WTC11 (cell line): Measurements from ENCODE around the gene BSX. TPM values are rescaled to one million over a fixed set of nuclear protein-coding genes. Genes with fewer than 3 reads are reported as not detected.
A peak's percentile ranks its signal among the peaks of the same experiment; 100 is the strongest.

Experiments
- ATAC-seq: fragments of 200-7000 bp; cut with Tn5 transposase; 2 replicates; pipeline ENCODE4 v1.10.0; 2021; ENCODE audit warnings: mild to moderate bottlenecking, moderate library complexity
- CTCF ChIA-PET: fragments of 300-600 bp; sonication (Branson Sonifier 250); formaldehyde crosslinking; loops from one replicate; lab custom pipeline; 2021; ENCODE audit warnings: antibody characterized with exemption; lab: Charles Lee
- POLR2A ChIA-PET: fragments of 350-600 bp; sonication (Branson Sonifier 250); formaldehyde crosslinking; loops from one replicate; lab custom pipeline; 2021; ENCODE audit warnings: antibody characterized with exemption; lab: Charles Lee
- DNase-seq: peaks from one replicate; pipeline ENCODE4 v3.0.0; 2021; ENCODE audit warnings: low spot score
- H3K27ac Mint-ChIP-seq: 2 replicates; pipeline ENCODE4 v1.8.0; 2021; ENCODE audit warnings: mixed read lengths
- H3K27me3 Mint-ChIP-seq: 2 replicates; pipeline ENCODE4 v1.8.0; 2021; ENCODE audit warnings: low read depth, mild to moderate bottlenecking, moderate library complexity, mixed read lengths
- H3K36me3 Mint-ChIP-seq: 2 replicates; pipeline ENCODE4 v1.8.0; 2021; ENCODE audit warnings: mixed read lengths
- H3K4me1 Mint-ChIP-seq: 2 replicates; pipeline ENCODE4 v1.8.0; 2022; ENCODE audit warnings: mixed read lengths
- H3K4me3 Mint-ChIP-seq: 2 replicates; pipeline ENCODE4 v1.8.0; 2021; ENCODE audit warnings: mild to moderate bottlenecking, moderate library complexity, mixed read lengths
- H3K9me3 Mint-ChIP-seq: 2 replicates; pipeline ENCODE4 v1.8.0; 2021; ENCODE audit warnings: mixed read lengths
- ELF4 ChIP-seq: sonication (generic); formaldehyde crosslinking; IDR thresholded peaks from 2 replicates; pipeline ENCODE4 v1.8.1; 2022; ENCODE audit warnings: low read depth, mild to moderate bottlenecking, moderate library complexity, missing genetic modification reagents
- GTF2I ChIP-seq: fragments of 250-450 bp; sonication (Bioruptor Pico); conservative IDR thresholded peaks from 2 replicates; pipeline ENCODE4 v1.4.0; 2021; ENCODE audit warnings: mild to moderate bottlenecking
- JUN ChIP-seq: sonication (generic); formaldehyde crosslinking; IDR thresholded peaks from 2 replicates; pipeline ENCODE4 v1.8.0; 2023; ENCODE audit warnings: mild to moderate bottlenecking, missing genetic modification reagents
- KAT7 ChIP-seq: sonication (generic); formaldehyde crosslinking; IDR thresholded peaks from 2 replicates; pipeline ENCODE4 v1.8.1; 2023; ENCODE audit warnings: missing genetic modification reagents, mild to moderate bottlenecking, borderline replicate concordance
- MAX ChIP-seq: sonication (generic); formaldehyde crosslinking; IDR thresholded peaks from 2 replicates; pipeline ENCODE4 v1.8.0; 2022; ENCODE audit warnings: mild to moderate bottlenecking, missing genetic modification reagents
- MLX ChIP-seq: sonication (generic); formaldehyde crosslinking; IDR thresholded peaks from 2 replicates; pipeline ENCODE4 v1.8.1; 2023; ENCODE audit warnings: mild to moderate bottlenecking, missing genetic modification reagents, moderate library complexity
- MXD4 ChIP-seq: fragments of 250-450 bp; sonication (Bioruptor Pico); IDR thresholded peaks from 2 replicates; pipeline ENCODE4 v1.8.0; 2021; ENCODE audit warnings: mild to moderate bottlenecking, moderate library complexity, borderline replicate concordance
- NFE2L1 ChIP-seq: sonication (generic); formaldehyde crosslinking; IDR thresholded peaks from 2 replicates; pipeline ENCODE4 v1.8.1; 2023; ENCODE audit warnings: missing genetic modification reagents
- NR1H2 ChIP-seq: sonication (generic); formaldehyde crosslinking; IDR thresholded peaks from 2 replicates; pipeline ENCODE4 v1.9.0; 2021; ENCODE audit warnings: mild to moderate bottlenecking, moderate library complexity, missing genetic modification reagents
- NR3C1 ChIP-seq: sonication (generic); formaldehyde crosslinking; conservative IDR thresholded peaks from 2 replicates; pipeline ENCODE4 v1.8.1; 2023; ENCODE audit warnings: low read depth, mild to moderate bottlenecking, missing genetic modification reagents
- RELA ChIP-seq: sonication (generic); formaldehyde crosslinking; IDR thresholded peaks from 2 replicates; pipeline ENCODE4 v1.8.1; 2022; ENCODE audit warnings: missing genetic modification reagents, mild to moderate bottlenecking, borderline replicate concordance
- RORB ChIP-seq: fragments of 250-450 bp; sonication (Bioruptor Pico); IDR thresholded peaks from 2 replicates; pipeline ENCODE4 v1.9.0; 2021; ENCODE audit warnings: mild to moderate bottlenecking
- SMAD4 ChIP-seq: sonication (generic); formaldehyde crosslinking; IDR thresholded peaks from 2 replicates; pipeline ENCODE4 v1.8.0; 2022; ENCODE audit warnings: mild to moderate bottlenecking, missing genetic modification reagents
- ZBTB21 ChIP-seq: sonication (generic); formaldehyde crosslinking; IDR thresholded peaks from 2 replicates; pipeline ENCODE4 v1.8.1; 2023; ENCODE audit warnings: mild to moderate bottlenecking, missing genetic modification reagents, borderline replicate concordance
- ZNF121 ChIP-seq: sonication (generic); formaldehyde crosslinking; IDR thresholded peaks from 2 replicates; pipeline ENCODE4 v1.8.0; 2023; ENCODE audit warnings: missing genetic modification reagents
- ZNF396 ChIP-seq: fragments of 250-450 bp; sonication (Bioruptor Pico); IDR thresholded peaks from 2 replicates; pipeline ENCODE4 v1.8.0; 2021; ENCODE audit warnings: mild to moderate bottlenecking, moderate library complexity, borderline replicate concordance
- ZNF416 ChIP-seq: fragments of 250-450 bp; sonication (Bioruptor Pico); IDR thresholded peaks from 2 replicates; pipeline ENCODE4 v1.9.0; 2021; ENCODE audit warnings: mild to moderate bottlenecking, inconsistent platforms
- ZNF671 ChIP-seq: fragments of 250-450 bp; sonication (Bioruptor Pico); IDR thresholded peaks from 2 replicates; pipeline ENCODE4 v1.8.0; 2021; ENCODE audit warnings: mild to moderate bottlenecking
- total RNA-seq: library from RNA; stranded (reverse); gene quantifications from 3 replicates; pipeline ENCODE4 v1.2.3, GENCODE V29; 2021
- TF ChIP-seq, protein P1 (sequence below): sonication (generic); formaldehyde crosslinking; IDR thresholded peaks from 2 replicates; pipeline ENCODE4 v1.8.0; 2022; ENCODE audit warnings: missing genetic modification reagents
- TF ChIP-seq, protein P2 (sequence below): sonication (generic); formaldehyde crosslinking; IDR thresholded peaks from 2 replicates; pipeline ENCODE4 v1.8.1; 2022; ENCODE audit warnings: low read depth, missing genetic modification reagents, borderline replicate concordance
- TF ChIP-seq, protein P3 (sequence below): sonication (generic); formaldehyde crosslinking; IDR thresholded peaks from 2 replicates; pipeline ENCODE4 v1.8.0; 2022; ENCODE audit warnings: mild to moderate bottlenecking, missing genetic modification reagents
- TF ChIP-seq, protein P4 (sequence below): sonication (generic); formaldehyde crosslinking; IDR thresholded peaks from 2 replicates; pipeline ENCODE4 v1.8.0; 2022; ENCODE audit warnings: mild to moderate bottlenecking, missing genetic modification reagents
- TF ChIP-seq, protein P5 (sequence below): sonication (generic); formaldehyde crosslinking; IDR thresholded peaks from 2 replicates; pipeline ENCODE4 v1.8.1; 2022; ENCODE audit warnings: mild to moderate bottlenecking, missing genetic modification reagents, moderate library complexity, borderline replicate concordance
- TF ChIP-seq, protein P6 (sequence below): fragments of 250-450 bp; sonication (Bioruptor Pico); IDR thresholded peaks from 2 replicates; pipeline ENCODE4 v1.9.0; 2021; ENCODE audit warnings: mild to moderate bottlenecking

BSX gene
- total RNA-seq, 1 experiment from 2014 or later = not detected

- Mint-ChIP-seq H3K9me3 (no peaks in the 10 kb centered on the region), H3K4me1 (peaks cover 48% of the 10 kb centered on the region), H3K27me3 (peaks cover 100% of the 10 kb centered on the region), H3K4me3 (peak overlapping the region; percentile 87), H3K27ac (no peak overlapping the region), H3K36me3 (peaks cover 5% of the 10 kb centered on the region)
- DNase-seq (peak; percentile 68), ATAC-seq (peak; percentile 21)
- POLR2A ChIA-PET = interaction anchor here (1.0 kb wide), 1 partner anchor 84 kb away, joined by 3 read pairs; the partner anchor contains the start of gene HSPA8
- CTCF ChIA-PET = interaction anchor here (0.6 to 1.3 kb wide), 3 partner anchors 43 to 182 kb away, joined by 3 to 5 read pairs (median 5); no protein-coding TSS in a partner anchor
- no peak for TF ChIP-seq JUN (CRISPR knock-in tag)
- TF ChIP-seq, protein P1, sequence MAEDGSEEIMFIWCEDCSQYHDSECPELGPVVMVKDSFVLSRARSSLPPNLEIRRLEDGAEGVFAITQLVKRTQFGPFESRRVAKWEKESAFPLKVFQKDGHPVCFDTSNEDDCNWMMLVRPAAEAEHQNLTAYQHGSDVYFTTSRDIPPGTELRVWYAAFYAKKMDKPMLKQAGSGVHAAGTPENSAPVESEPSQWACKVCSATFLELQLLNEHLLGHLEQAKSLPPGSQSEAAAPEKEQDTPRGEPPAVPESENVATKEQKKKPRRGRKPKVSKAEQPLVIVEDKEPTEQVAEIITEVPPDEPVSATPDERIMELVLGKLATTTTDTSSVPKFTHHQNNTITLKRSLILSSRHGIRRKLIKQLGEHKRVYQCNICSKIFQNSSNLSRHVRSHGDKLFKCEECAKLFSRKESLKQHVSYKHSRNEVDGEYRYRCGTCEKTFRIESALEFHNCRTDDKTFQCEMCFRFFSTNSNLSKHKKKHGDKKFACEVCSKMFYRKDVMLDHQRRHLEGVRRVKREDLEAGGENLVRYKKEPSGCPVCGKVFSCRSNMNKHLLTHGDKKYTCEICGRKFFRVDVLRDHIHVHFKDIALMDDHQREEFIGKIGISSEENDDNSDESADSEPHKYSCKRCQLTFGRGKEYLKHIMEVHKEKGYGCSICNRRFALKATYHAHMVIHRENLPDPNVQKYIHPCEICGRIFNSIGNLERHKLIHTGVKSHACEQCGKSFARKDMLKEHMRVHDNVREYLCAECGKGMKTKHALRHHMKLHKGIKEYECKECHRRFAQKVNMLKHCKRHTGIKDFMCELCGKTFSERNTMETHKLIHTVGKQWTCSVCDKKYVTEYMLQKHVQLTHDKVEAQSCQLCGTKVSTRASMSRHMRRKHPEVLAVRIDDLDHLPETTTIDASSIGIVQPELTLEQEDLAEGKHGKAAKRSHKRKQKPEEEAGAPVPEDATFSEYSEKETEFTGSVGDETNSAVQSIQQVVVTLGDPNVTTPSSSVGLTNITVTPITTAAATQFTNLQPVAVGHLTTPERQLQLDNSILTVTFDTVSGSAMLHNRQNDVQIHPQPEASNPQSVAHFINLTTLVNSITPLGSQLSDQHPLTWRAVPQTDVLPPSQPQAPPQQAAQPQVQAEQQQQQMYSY (CRISPR knock-in tag) = 0 out of 2 replicates have a peak, but pooled peaks have one; percentile 16
- TF ChIP-seq ZNF396 (CRISPR knock-in tag) = no peak
- TF ChIP-seq, protein P2, sequence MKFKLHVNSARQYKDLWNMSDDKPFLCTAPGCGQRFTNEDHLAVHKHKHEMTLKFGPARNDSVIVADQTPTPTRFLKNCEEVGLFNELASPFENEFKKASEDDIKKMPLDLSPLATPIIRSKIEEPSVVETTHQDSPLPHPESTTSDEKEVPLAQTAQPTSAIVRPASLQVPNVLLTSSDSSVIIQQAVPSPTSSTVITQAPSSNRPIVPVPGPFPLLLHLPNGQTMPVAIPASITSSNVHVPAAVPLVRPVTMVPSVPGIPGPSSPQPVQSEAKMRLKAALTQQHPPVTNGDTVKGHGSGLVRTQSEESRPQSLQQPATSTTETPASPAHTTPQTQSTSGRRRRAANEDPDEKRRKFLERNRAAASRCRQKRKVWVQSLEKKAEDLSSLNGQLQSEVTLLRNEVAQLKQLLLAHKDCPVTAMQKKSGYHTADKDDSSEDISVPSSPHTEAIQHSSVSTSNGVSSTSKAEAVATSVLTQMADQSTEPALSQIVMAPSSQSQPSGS = no peak
- no peak for TF ChIP-seq NR1H2 (CRISPR knock-in tag)
- TF ChIP-seq GTF2I (CRISPR knock-in tag) = no peak
- no peak for TF ChIP-seq ZNF121
- TF ChIP-seq, protein P3, sequence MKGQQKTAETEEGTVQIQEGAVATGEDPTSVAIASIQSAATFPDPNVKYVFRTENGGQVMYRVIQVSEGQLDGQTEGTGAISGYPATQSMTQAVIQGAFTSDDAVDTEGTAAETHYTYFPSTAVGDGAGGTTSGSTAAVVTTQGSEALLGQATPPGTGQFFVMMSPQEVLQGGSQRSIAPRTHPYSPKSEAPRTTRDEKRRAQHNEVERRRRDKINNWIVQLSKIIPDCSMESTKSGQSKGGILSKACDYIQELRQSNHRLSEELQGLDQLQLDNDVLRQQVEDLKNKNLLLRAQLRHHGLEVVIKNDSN (CRISPR knock-in tag) = peak; percentile 62
- TF ChIP-seq, protein P4, sequence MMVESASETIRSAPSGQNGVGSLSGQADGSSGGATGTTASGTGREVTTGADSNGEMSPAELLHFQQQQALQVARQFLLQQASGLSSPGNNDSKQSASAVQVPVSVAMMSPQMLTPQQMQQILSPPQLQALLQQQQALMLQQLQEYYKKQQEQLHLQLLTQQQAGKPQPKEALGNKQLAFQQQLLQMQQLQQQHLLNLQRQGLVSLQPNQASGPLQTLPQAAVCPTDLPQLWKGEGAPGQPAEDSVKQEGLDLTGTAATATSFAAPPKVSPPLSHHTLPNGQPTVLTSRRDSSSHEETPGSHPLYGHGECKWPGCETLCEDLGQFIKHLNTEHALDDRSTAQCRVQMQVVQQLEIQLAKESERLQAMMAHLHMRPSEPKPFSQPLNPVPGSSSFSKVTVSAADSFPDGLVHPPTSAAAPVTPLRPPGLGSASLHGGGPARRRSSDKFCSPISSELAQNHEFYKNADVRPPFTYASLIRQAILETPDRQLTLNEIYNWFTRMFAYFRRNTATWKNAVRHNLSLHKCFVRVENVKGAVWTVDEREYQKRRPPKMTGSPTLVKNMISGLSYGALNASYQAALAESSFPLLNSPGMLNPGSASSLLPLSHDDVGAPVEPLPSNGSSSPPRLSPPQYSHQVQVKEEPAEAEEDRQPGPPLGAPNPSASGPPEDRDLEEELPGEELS = 0 out of 2 replicates have a peak, but pooled peaks have one; percentile 44
- 0 out of 2 replicates have a peak, but pooled peaks have one; percentile 63 for TF ChIP-seq ZBTB21 (CRISPR knock-in tag)
- no peak for TF ChIP-seq NR3C1 (CRISPR knock-in tag)
- no peak for TF ChIP-seq RORB (CRISPR knock-in tag)
- no peak for TF ChIP-seq MXD4 (CRISPR knock-in tag)
- TF ChIP-seq, protein P5, sequence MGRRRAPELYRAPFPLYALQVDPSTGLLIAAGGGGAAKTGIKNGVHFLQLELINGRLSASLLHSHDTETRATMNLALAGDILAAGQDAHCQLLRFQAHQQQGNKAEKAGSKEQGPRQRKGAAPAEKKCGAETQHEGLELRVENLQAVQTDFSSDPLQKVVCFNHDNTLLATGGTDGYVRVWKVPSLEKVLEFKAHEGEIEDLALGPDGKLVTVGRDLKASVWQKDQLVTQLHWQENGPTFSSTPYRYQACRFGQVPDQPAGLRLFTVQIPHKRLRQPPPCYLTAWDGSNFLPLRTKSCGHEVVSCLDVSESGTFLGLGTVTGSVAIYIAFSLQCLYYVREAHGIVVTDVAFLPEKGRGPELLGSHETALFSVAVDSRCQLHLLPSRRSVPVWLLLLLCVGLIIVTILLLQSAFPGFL (CRISPR knock-in tag) = no peak
- TF ChIP-seq KAT7 = no peak
- TF ChIP-seq, protein P6, sequence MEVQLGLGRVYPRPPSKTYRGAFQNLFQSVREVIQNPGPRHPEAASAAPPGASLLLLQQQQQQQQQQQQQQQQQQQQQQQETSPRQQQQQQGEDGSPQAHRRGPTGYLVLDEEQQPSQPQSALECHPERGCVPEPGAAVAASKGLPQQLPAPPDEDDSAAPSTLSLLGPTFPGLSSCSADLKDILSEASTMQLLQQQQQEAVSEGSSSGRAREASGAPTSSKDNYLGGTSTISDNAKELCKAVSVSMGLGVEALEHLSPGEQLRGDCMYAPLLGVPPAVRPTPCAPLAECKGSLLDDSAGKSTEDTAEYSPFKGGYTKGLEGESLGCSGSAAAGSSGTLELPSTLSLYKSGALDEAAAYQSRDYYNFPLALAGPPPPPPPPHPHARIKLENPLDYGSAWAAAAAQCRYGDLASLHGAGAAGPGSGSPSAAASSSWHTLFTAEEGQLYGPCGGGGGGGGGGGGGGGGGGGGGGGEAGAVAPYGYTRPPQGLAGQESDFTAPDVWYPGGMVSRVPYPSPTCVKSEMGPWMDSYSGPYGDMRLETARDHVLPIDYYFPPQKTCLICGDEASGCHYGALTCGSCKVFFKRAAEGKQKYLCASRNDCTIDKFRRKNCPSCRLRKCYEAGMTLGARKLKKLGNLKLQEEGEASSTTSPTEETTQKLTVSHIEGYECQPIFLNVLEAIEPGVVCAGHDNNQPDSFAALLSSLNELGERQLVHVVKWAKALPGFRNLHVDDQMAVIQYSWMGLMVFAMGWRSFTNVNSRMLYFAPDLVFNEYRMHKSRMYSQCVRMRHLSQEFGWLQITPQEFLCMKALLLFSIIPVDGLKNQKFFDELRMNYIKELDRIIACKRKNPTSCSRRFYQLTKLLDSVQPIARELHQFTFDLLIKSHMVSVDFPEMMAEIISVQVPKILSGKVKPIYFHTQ (CRISPR knock-in tag) = no peak
- no peak for TF ChIP-seq RELA
- TF ChIP-seq MLX (CRISPR knock-in tag) = no peak
- TF ChIP-seq NFE2L1 = no peak
- TF ChIP-seq MAX (CRISPR knock-in tag) = peak; percentile 89
- no peak for TF ChIP-seq ZNF416 (CRISPR knock-in tag)
- TF ChIP-seq SMAD4 (CRISPR knock-in tag) = no peak
- TF ChIP-seq ELF4 (CRISPR knock-in tag) = no peak
- TF ChIP-seq ZNF671 (CRISPR knock-in tag) = no peak
These were observed 4.0 kb downstream of the BSX start for GRCh38 chr11:122977470-122978298.
